HepG2 (cell line): Measurements from ENCODE around the gene ACCS. TPM values are rescaled to one million over a fixed set of nuclear protein-coding genes. Genes with fewer than 3 reads are reported as not detected.

Source experiments
- CHD2 ChIP-seq: IDR thresholded peaks from 2 replicates; pipeline ENCODE4 v1.6.1; 2011; ENCODE audit warnings: low read depth, low read length, improper control_type of control experiment
- PHB2 ChIP-seq: fragments of 450-650 bp; IDR thresholded peaks from 2 replicates; pipeline ENCODE4 v1.6.1; 2018; ENCODE audit not compliant: partially characterized antibody
- RBM39 ChIP-seq: fragments of 200-400 bp; formaldehyde crosslinking; IDR thresholded peaks from one replicate; pipeline ENCODE4 v1.6.1; 2018; ENCODE audit warnings: antibody characterized with exemption, mild to moderate bottlenecking, low read depth, low read length; ENCODE audit not compliant: poor library complexity, severe bottlenecking
- RORA ChIP-seq: sonication (generic); formaldehyde crosslinking; IDR thresholded peaks from 2 replicates; pipeline ENCODE4 v1.5.0; 2020; ENCODE audit warnings: mild to moderate bottlenecking, missing genetic modification reagents, moderate library complexity
- TARDBP ChIP-seq: sonication (generic); formaldehyde crosslinking; IDR thresholded peaks from 2 replicates; pipeline ENCODE4 v1.8.0; 2022; ENCODE audit warnings: mild to moderate bottlenecking, missing genetic modification reagents
- TFDP1 ChIP-seq: IDR thresholded peaks from 2 replicates; pipeline ENCODE4 v1.6.1; 2016; ENCODE audit warnings: missing compliant biosample characterization, missing genetic modification reagents, borderline replicate concordance
- TOE1 ChIP-seq: sonication (generic); formaldehyde crosslinking; IDR thresholded peaks from 2 replicates; pipeline ENCODE4 v1.4.0; 2020; ENCODE audit warnings: mild to moderate bottlenecking, missing genetic modification reagents
- ZHX2 ChIP-seq, 2 experiments: sonication (generic) in 1 of 2; formaldehyde crosslinking in 1 of 2; IDR thresholded peaks; 2 replicates each; pipeline versions ENCODE4 v1.6.1 to v1.9.0; 2014 to 2022; ENCODE audit warnings: antibody characterized with exemption in 1 of 2, borderline replicate concordance in 1 of 2, inconsistent platforms in 1 of 2, low read depth in 1 of 2, missing genetic modification reagents in 1 of 2
- ZNF558 ChIP-seq: sonication (generic); formaldehyde crosslinking; IDR thresholded peaks from 2 replicates; pipeline ENCODE4 v1.9.0; 2022; ENCODE audit warnings: mild to moderate bottlenecking, missing genetic modification reagents, borderline replicate concordance
- ZNF619 ChIP-seq: sonication (generic); formaldehyde crosslinking; IDR thresholded peaks from 2 replicates; pipeline ENCODE4 v1.4.0; 2020; ENCODE audit warnings: mild to moderate bottlenecking, missing genetic modification reagents
- ZNF784 ChIP-seq: sonication (generic); formaldehyde crosslinking; IDR thresholded peaks from 2 replicates; pipeline ENCODE4 v1.5.1; 2020; ENCODE audit warnings: missing genetic modification reagents, mild to moderate bottlenecking, borderline replicate concordance
- polyA plus RNA-seq, 8 experiments: library from polyadenylated mRNA; depleted of rRNA in 3 of 8; stranded (reverse) in 7 of 8; unstranded in 1 of 8; fragments of >200 nt; fragmentation: Illumina TruSeq in 4 of 8; extraction: Trizol in 4 of 8; gene quantifications; 2 replicates each; pipeline versions ENCODE4 v1.2.1 to v1.2.3, GENCODE V29; 2011 to 2016; ENCODE audit warnings: low read depth in 4 of 8, missing spikeins in 1 of 8, mixed read lengths in 1 of 8; ENCODE audit not compliant: insufficient read depth in 1 of 8
- total RNA-seq, 5 experiments: library from RNA; depleted of rRNA; stranded (reverse); fragments of >200 nt; fragmentation: Illumina TruSeq; extraction: Trizol; gene quantifications; 2 replicates each; pipeline ENCODE4 v1.2.3, GENCODE V29; 2016; ENCODE audit warnings: low read depth in 1 of 5

Gene ACCS
- total and polyA plus RNA-seq, 2 of the 13 experiments (the other 11 are each of a cell fraction or from before 2014, with no cell fraction given) = 0.55 to 0.59 TPM

- TF ChIP-seq TFDP1 (CRISPR knock-in tag) = no peak
- no peak for TF ChIP-seq ZNF784 (CRISPR knock-in tag)
- TF ChIP-seq ZHX2 (IDR thresholded peaks at IDR 0.05; ENCODE audit: low read depth) = no peak
- TF ChIP-seq ZHX2 (CRISPR knock-in tag; IDR thresholded peaks at IDR 0.05; ENCODE audit: borderline replicate concordance) = no peak
- TF ChIP-seq RBM39 = no peak
- no peak for TF ChIP-seq TOE1 (CRISPR knock-in tag)
- no peak for TF ChIP-seq ZNF558
- no peak for TF ChIP-seq PHB2
- no peak for TF ChIP-seq ZNF619
- no peak for TF ChIP-seq RORA
- TF ChIP-seq CHD2 = no peak
- TF ChIP-seq TARDBP = no peak
Measured at GRCh38 chr11:44031549-44031948, 34.5 kb upstream of the ACCS start (continued).
